K562 (cell line): ENCODE measurements around the gene MDM1. TPM values are rescaled to one million over a fixed set of nuclear protein-coding genes. Genes with fewer than 3 reads are reported as not detected.

Source experiments
- CHD4 ChIP-seq: fragments of 200-600 bp; sonication (generic); IDR thresholded peaks from 3 replicates; pipeline ENCODE4 v1.6.1; 2012; ENCODE audit warnings: low read depth, mild to moderate bottlenecking, mixed read lengths, low read length, inconsistent platforms; ENCODE audit not compliant: insufficient read depth, insufficient replicate concordance, poor library complexity, severe bottlenecking
- EP300 ChIP-seq: IDR thresholded peaks from 2 replicates; pipeline ENCODE4 v1.6.1; 2012; ENCODE audit warnings: low read length, improper control_type of control experiment
- FOXK1 ChIP-seq: sonication (generic); formaldehyde crosslinking; IDR thresholded peaks from 2 replicates; pipeline ENCODE4 v1.8.0; 2022; ENCODE audit warnings: missing genetic modification reagents, mild to moderate bottlenecking, borderline replicate concordance
- FOXK2 ChIP-seq, 2 experiments: fragments of 450-650 bp; IDR thresholded peaks in 1 of 2; conservative IDR thresholded peaks in 1 of 2; 2 replicates each; pipeline ENCODE4 v1.6.1; 2016; ENCODE audit warnings: low read depth in 2 of 2, mild to moderate bottlenecking in 1 of 2
- HDAC3 ChIP-seq: fragments of 450-650 bp; IDR thresholded peaks from 2 replicates; pipeline ENCODE4 v1.6.1; 2018; ENCODE audit warnings: borderline replicate concordance, mild to moderate bottlenecking, moderate library complexity; ENCODE audit not compliant: partially characterized antibody
- KAT7 ChIP-seq: sonication (generic); formaldehyde crosslinking; IDR thresholded peaks from 2 replicates; pipeline ENCODE4 v1.8.0; 2022; ENCODE audit warnings: missing genetic modification reagents, mild to moderate bottlenecking, borderline replicate concordance
- KDM5B ChIP-seq: fragments of 200-600 bp; sonication (generic); IDR thresholded peaks from 2 replicates; pipeline ENCODE4 v1.6.1; 2012; ENCODE audit warnings: low read depth, mild to moderate bottlenecking, moderate library complexity, low read length, control low read depth, inconsistent platforms; ENCODE audit not compliant: insufficient replicate concordance
- MTA3 ChIP-seq: fragments of 450-650 bp; formaldehyde crosslinking; IDR thresholded peaks from 2 replicates; pipeline ENCODE4 v1.6.1; 2017; ENCODE audit warnings: mild to moderate bottlenecking, borderline replicate concordance
- MYC ChIP-seq, 2 experiments: fragments of 250-450 bp in 1 of 2; sonication (Bioruptor Pico) in 1 of 2; IDR thresholded peaks; 2 replicates each; pipeline versions ENCODE4 v1.5.1 to v1.6.1; 2012 to 2021; ENCODE audit warnings: low read depth in 2 of 2, borderline replicate concordance in 1 of 2, improper control_type of control experiment in 1 of 2, low read length in 1 of 2, mild to moderate bottlenecking in 1 of 2, moderate library complexity in 1 of 2
- PHTF2 ChIP-seq: fragments of 250-450 bp; sonication (Bioruptor Pico); IDR thresholded peaks from 2 replicates; pipeline ENCODE4 v1.5.0; 2021; ENCODE audit warnings: mild to moderate bottlenecking
- RCOR1 ChIP-seq, 2 experiments: IDR thresholded peaks; 2 replicates each; pipeline ENCODE4 v1.6.1; 2012; ENCODE audit warnings: low read depth in 2 of 2, low read length in 2 of 2, borderline replicate concordance in 1 of 2, improper control_type of control experiment in 1 of 2
- SRF ChIP-seq, 2 experiments: fragments of 250-450, 450-650 bp in 1 of 2; sonication (Bioruptor Pico) in 1 of 2; sonication (generic) in 1 of 2; formaldehyde crosslinking; IDR thresholded peaks; 2 replicates each; pipeline versions ENCODE4 v1.5.0 to v1.5.1; 2020 to 2022; ENCODE audit warnings: mild to moderate bottlenecking in 1 of 2, missing genetic modification reagents in 1 of 2
- STAT5B ChIP-seq: fragments of 250-450 bp; sonication (Bioruptor Pico); IDR thresholded peaks from 2 replicates; pipeline ENCODE4 v1.8.0; 2021; ENCODE audit warnings: mild to moderate bottlenecking, inconsistent platforms
- TOE1 ChIP-seq, 2 experiments: fragments of 450-650 bp in 1 of 2; sonication (generic) in 1 of 2; formaldehyde crosslinking in 1 of 2; IDR thresholded peaks; 2 replicates each; pipeline versions ENCODE4 v1.7.1 to v1.8.0; 2016 to 2022; ENCODE audit warnings: borderline replicate concordance in 2 of 2, mild to moderate bottlenecking in 2 of 2, antibody characterized with exemption in 1 of 2, inconsistent platforms in 1 of 2, low read depth in 1 of 2, missing genetic modification reagents in 1 of 2, moderate library complexity in 1 of 2
- ZC3H4 ChIP-seq: sonication (generic); formaldehyde crosslinking; IDR thresholded peaks from 2 replicates; pipeline ENCODE4 v1.9.0; 2021; ENCODE audit warnings: missing genetic modification reagents, borderline replicate concordance
- ZNF431 ChIP-seq: sonication (generic); formaldehyde crosslinking; IDR thresholded peaks from 2 replicates; pipeline ENCODE4 v1.8.0; 2022; ENCODE audit warnings: mild to moderate bottlenecking, missing genetic modification reagents
- ZNF589 ChIP-seq: fragments of 200-800 bp; sonication (Bioruptor generic); IDR thresholded peaks from 2 replicates; pipeline ENCODE4 v1.6.1; 2016; ENCODE audit warnings: low read depth, missing genetic modification characterization, missing compliant biosample characterization
- polyA plus RNA-seq, 8 experiments: library from polyadenylated mRNA; depleted of rRNA in 4 of 8; stranded (reverse) in 5 of 8; unstranded in 3 of 8; fragments of >200 nt; fragmentation: Nextera tagmentation in 2 of 8; fragmentation: Illumina TruSeq in 1 of 8; extraction: Ambion mirVana in 2 of 8; extraction: Trizol in 1 of 8; gene quantifications; 2 replicates each; pipeline versions ENCODE4 v1.2.1 to v1.2.3, GENCODE V29; 2011 to 2014; ENCODE audit warnings: inconsistent platforms in 1 of 8, missing spikeins in 1 of 8
- total RNA-seq, 7 experiments: library from RNA; depleted of rRNA in 6 of 7; stranded (reverse); fragments of >200 nt in 6 of 7; fragmentation: Illumina TruSeq in 2 of 7; extraction: Trizol in 2 of 7; gene quantifications; 2 replicates each; pipeline versions ENCODE4 v1.2.1 to v1.2.3, GENCODE V29; 2011 to 2021; ENCODE audit warnings: low replicate concordance in 1 of 7
- TF ChIP-seq, protein P1 (sequence below): fragments of 450-650 bp; IDR thresholded peaks from 2 replicates; pipeline ENCODE4 v1.7.1; 2018; ENCODE audit warnings: mild to moderate bottlenecking, low read depth; ENCODE audit not compliant: partially characterized antibody
- TF ChIP-seq, protein P2 (sequence below): sonication (generic); formaldehyde crosslinking; IDR thresholded peaks from 2 replicates; pipeline ENCODE4 v1.8.0; 2022; ENCODE audit warnings: mild to moderate bottlenecking, missing genetic modification reagents
- TF ChIP-seq, protein P3 (sequence below): fragments of 450-650 bp; IDR thresholded peaks from 2 replicates; pipeline ENCODE4 v1.6.1; 2016; ENCODE audit warnings: missing biosample characterization, missing genetic modification characterization

The MDM1 gene
- total and polyA plus RNA-seq, 9 of the 15 experiments (the other 6 are each of a cell fraction or from before 2014, with no cell fraction given), result 7.5 to 16.8 (median 13.1) TPM

DNA sequence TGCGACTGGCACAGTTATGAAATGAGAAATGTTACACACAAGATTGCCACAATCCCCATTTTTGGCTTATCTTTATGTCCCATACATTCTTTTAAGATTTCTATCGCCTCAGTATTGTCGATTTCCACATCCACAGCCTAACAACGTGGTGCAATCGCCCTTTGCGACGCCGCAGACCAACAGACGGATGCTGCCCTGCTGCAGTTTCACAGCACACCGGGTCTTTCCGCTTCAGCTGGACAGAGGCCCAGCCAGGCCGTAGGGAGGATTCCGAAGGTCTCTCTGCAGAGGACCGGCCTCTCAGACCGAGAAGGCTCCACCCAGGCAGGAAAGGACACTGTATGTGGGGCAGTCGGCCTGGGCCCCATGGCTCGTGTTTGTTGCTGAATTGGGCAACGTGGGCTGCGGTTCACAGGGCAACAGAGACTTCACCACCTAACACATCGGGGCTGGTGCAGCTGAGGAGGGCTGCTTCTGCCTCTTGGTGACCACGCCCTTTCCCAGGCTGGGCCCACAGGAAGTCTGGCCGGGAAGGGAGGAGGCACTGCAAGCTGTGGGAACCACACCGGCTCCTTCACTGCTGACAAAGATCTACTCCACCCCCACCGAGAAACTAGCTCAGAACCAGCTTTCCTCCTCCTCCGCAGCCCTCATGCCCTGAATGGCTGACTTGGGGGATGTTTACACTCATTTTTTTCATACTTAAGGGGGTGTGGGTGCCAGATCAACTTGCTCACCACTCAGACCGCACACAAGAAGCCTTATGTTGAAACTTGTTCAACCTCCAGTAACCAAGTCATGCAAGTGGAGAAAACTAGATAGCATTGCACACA, 32.9 kb upstream of the MDM1 start (continued):
- TF ChIP-seq CHD4, result no peak
- TF ChIP-seq ZNF431 (CRISPR knock-in tag), result peak; percentile 80
- TF ChIP-seq, protein P1, sequence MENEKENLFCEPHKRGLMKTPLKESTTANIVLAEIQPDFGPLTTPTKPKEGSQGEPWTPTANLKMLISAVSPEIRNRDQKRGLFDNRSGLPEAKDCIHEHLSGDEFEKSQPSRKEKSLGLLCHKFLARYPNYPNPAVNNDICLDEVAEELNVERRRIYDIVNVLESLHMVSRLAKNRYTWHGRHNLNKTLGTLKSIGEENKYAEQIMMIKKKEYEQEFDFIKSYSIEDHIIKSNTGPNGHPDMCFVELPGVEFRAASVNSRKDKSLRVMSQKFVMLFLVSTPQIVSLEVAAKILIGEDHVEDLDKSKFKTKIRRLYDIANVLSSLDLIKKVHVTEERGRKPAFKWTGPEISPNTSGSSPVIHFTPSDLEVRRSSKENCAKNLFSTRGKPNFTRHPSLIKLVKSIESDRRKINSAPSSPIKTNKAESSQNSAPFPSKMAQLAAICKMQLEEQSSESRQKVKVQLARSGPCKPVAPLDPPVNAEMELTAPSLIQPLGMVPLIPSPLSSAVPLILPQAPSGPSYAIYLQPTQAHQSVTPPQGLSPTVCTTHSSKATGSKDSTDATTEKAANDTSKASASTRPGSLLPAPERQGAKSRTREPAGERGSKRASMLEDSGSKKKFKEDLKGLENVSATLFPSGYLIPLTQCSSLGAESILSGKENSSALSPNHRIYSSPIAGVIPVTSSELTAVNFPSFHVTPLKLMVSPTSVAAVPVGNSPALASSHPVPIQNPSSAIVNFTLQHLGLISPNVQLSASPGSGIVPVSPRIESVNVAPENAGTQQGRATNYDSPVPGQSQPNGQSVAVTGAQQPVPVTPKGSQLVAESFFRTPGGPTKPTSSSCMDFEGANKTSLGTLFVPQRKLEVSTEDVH, result peak; percentile 22
- TF ChIP-seq MYC (IDR thresholded peaks at IDR 0.05; ENCODE audit: low read depth, low read length), result peak; percentile 66
- peak; percentile 45; the same call in 1 of the 2 replicates for TF ChIP-seq MYC (CRISPR knock-in tag; IDR thresholded peaks at IDR 0.05; ENCODE audit: borderline replicate concordance, low read depth)
- peak; percentile 29 to 55; a peak in 3 of 4 replicates for TF ChIP-seq RCOR1 (IDR thresholded peaks at IDR 0.05; ENCODE audit: borderline replicate concordance in 1 of 2, low read depth in 2 of 2, low read length in 2 of 2)
- TF ChIP-seq FOXK1, result peak; percentile 90; the same call in 1 of the 2 replicates
- peak; percentile 68 for TF ChIP-seq ZNF589 (CRISPR knock-in tag)
- TF ChIP-seq, protein P2, sequence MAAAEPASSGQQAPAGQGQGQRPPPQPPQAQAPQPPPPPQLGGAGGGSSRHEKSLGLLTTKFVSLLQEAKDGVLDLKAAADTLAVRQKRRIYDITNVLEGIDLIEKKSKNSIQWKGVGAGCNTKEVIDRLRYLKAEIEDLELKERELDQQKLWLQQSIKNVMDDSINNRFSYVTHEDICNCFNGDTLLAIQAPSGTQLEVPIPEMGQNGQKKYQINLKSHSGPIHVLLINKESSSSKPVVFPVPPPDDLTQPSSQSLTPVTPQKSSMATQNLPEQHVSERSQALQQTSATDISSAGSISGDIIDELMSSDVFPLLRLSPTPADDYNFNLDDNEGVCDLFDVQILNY (CRISPR knock-in tag), result no peak; the same call in 1 of the 2 replicates
- 0 out of 4 replicates have a peak, but pooled peaks of 1 of the 2 experiments have one; percentile 20 for TF ChIP-seq SRF (CRISPR knock-in tag; IDR thresholded peaks at IDR 0.05)
- peak; percentile 81; the same call in 1 of the 2 replicates for TF ChIP-seq MTA3
- TF ChIP-seq HDAC3, result peak; percentile 36
- TF ChIP-seq TOE1 (IDR thresholded peaks at IDR 0.05; ENCODE audit: borderline replicate concordance), result peak; percentile 79
- TF ChIP-seq TOE1 (CRISPR knock-in tag; IDR thresholded peaks at IDR 0.05; ENCODE audit: borderline replicate concordance, low read depth), result 0 out of 2 replicates have a peak, but pooled peaks have one; percentile 52
- no peak for TF ChIP-seq STAT5B (CRISPR knock-in tag)
- peak; percentile 77 to 81 for TF ChIP-seq FOXK2 (conservative IDR thresholded peaks at IDR 0.05 in 1 of 2, IDR thresholded peaks at IDR 0.05 in 1 of 2; ENCODE audit: low read depth in 2 of 2)
- TF ChIP-seq KDM5B, result peak; percentile 34
- no peak for TF ChIP-seq ZC3H4 (CRISPR knock-in tag)
- TF ChIP-seq KAT7 (CRISPR knock-in tag), result peak; percentile 57; the same call in 1 of the 2 replicates
- TF ChIP-seq PHTF2 (CRISPR knock-in tag), result no peak
- peak; percentile 69 for TF ChIP-seq EP300
- TF ChIP-seq, protein P3, sequence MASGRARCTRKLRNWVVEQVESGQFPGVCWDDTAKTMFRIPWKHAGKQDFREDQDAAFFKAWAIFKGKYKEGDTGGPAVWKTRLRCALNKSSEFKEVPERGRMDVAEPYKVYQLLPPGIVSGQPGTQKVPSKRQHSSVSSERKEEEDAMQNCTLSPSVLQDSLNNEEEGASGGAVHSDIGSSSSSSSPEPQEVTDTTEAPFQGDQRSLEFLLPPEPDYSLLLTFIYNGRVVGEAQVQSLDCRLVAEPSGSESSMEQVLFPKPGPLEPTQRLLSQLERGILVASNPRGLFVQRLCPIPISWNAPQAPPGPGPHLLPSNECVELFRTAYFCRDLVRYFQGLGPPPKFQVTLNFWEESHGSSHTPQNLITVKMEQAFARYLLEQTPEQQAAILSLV, result peak; percentile 19; the same call in 1 of the 2 replicates
